Measurements from ENCODE around the gene CASTOR1.

The CASTOR1 gene

GRCh38 chr22:30268331-30268730 is 21.0 kb downstream of the CASTOR1 start:
- intact Hi-C loops (cut with DNase I) = no loop called here
- no peak for DNase-seq

- intact Hi-C loops (cut with DNase I) = no loop called here
- DNase-seq = no peak
These were observed 21.7 kb downstream of the CASTOR1 start for GRCh38 chr22:30267382-30268302.

GRCh38 chr22:30266445-30267381 is 22.6 kb downstream of the CASTOR1 start, which contains the start of gene OSM:
OSM (minus strand) TSS chr22:30266851; CDS start chr22:30266799, 52 bp downstream.
- DNase-seq = peak in 2 of 10 donors; percentile 32 to 45
- intact Hi-C loops (cut with DNase I) = no loop called here

- intact Hi-C loops (cut with DNase I) = no loop called here
- peak in 1 of 10 donors; percentile 48 for DNase-seq
These were observed 23.4 kb downstream of the CASTOR1 start for GRCh38 chr22:30265823-30266444.

GRCh38 chr22:30265131-30265720 is 24.1 kb downstream of the CASTOR1 start:
- no peak for DNase-seq
- intact Hi-C loops (cut with DNase I) = no loop called here

GRCh38 chr22:30263883-30264282 is 25.4 kb downstream of the CASTOR1 start:
- intact Hi-C loops (cut with DNase I) = loop anchor here (5.0 kb wide), 1 partner anchor 123 kb away; the partner anchor contains the start of gene RNF215
- no peak for DNase-seq

- DNase-seq = peak; percentile 44 to 95 (median 78)
- intact Hi-C loops (cut with DNase I) = loop anchor here (5.0 kb wide), 1 partner anchor 124 kb away; the partner anchor contains the start of gene RNF215
These were observed 26.2 kb downstream of the CASTOR1 start for GRCh38 chr22:30262917-30263741.

GRCh38 chr22:30262112-30262511 is 27.2 kb downstream of the CASTOR1 start:
- DNase-seq = no peak
- intact Hi-C loops (cut with DNase I) = loop anchor here (5.0 kb wide), 1 partner anchor 125 kb away; the partner anchor contains the start of gene RNF215

GRCh38 chr22:30261134-30261533 is 28.2 kb downstream of the CASTOR1 start:
- no peak for DNase-seq
- intact Hi-C loops (cut with DNase I) = loop anchor here (5.0 kb wide), 1 partner anchor 126 kb away; the partner anchor contains the start of gene RNF215

- DNase-seq = no peak
- intact Hi-C loops (cut with DNase I) = loop anchor here (5.0 kb wide), 1 partner anchor 127 kb away; the partner anchor contains the start of gene RNF215
These were observed 28.6 kb downstream of the CASTOR1 start for GRCh38 chr22:30260682-30261081.

GRCh38 chr22:30260276-30260675 is 29.0 kb downstream of the CASTOR1 start:
- intact Hi-C loops (cut with DNase I) = loop anchor here (5.0 kb wide), 1 partner anchor 127 kb away; the partner anchor contains the start of gene RNF215
- no peak for DNase-seq

- intact Hi-C loops (cut with DNase I) = no loop called here
- no peak for DNase-seq
These were observed 35.0 kb downstream of the CASTOR1 start for GRCh38 chr22:30254314-30254713.

GRCh38 chr22:30253205-30253852 is 36.0 kb downstream of the CASTOR1 start:
- intact Hi-C loops (cut with DNase I) = no loop called here
- DNase-seq = peak in 7 of 10 donors; percentile 39 to 94 (median 58)

- intact Hi-C loops (cut with DNase I) = no loop called here
- no peak for DNase-seq
These were observed 36.7 kb downstream of the CASTOR1 start for GRCh38 chr22:30252411-30253204.

GRCh38 chr22:30251711-30252110 is 37.6 kb downstream of the CASTOR1 start:
- intact Hi-C loops (cut with DNase I) = no loop called here
- no peak for DNase-seq

- intact Hi-C loops (cut with DNase I) = no loop called here
- DNase-seq = peak in 1 of 10 donors; percentile 67
These were observed 38.5 kb downstream of the CASTOR1 start for GRCh38 chr22:30250661-30251267.

GRCh38 chr22:30250039-30250565 is 39.2 kb downstream of the CASTOR1 start:
- no peak for DNase-seq
- intact Hi-C loops (cut with DNase I) = no loop called here

Measured in posterior cingulate gyrus (tissue), 11 donors.